IPS DF 4.7 (cell line): ENCODE data around the gene IFI44.

Source experiments
- DNase-seq: peaks from one replicate; pipeline ENCODE4 v3.0.0-alpha.2; 2013; ENCODE audit warnings: low spot score; ENCODE audit errors: extremely low read depth

The IFI44 gene

DNA sequence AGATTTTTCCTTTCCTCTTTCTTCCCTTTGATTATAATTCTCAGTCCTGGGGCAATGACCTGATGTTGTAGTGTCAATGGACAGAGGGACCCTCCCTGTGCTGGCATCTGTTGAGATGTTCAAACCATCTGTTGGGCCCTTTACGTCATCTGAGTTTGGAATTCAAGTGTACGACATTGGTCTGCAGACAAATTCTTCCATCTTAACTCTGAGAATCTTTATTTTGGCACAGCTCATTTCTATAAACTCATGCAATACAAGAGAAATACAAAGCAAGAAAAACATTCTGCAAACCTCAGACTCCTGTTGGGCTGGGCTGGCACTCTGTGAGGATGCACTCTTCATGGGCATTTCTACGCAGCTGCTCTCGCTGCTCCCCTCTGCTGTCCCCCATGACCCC, 54.2 kb downstream of the IFI44 start:
- DNase-seq, result no peak

DNA sequence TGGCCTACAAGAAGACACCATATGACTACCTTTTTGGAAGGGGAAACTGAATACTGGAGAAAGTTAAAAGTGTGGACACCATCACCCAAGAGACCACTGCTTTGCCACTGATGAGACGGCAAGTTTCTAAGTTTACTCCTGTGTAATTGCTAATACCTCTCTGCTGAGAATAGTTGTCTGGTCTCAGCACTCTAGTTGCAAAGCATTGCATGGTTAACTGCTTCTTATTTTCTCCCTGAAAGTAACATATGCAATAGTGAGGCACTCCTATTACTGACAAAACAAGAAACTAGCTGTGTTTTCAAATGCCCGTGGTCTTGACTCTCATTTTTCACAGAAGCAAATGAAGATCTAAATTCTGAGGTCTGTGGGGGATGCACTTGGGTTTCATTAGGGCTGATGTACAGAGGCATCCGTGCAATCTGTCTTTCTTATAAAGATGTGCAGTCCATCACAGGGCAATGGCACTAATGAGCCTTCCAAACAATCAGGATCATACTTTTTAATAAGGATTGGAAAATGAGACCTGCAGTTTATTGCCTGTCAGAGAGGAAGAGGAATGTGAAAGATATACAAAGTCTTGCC, 62.9 kb downstream of the IFI44 start:
- no peak for DNase-seq

DNA sequence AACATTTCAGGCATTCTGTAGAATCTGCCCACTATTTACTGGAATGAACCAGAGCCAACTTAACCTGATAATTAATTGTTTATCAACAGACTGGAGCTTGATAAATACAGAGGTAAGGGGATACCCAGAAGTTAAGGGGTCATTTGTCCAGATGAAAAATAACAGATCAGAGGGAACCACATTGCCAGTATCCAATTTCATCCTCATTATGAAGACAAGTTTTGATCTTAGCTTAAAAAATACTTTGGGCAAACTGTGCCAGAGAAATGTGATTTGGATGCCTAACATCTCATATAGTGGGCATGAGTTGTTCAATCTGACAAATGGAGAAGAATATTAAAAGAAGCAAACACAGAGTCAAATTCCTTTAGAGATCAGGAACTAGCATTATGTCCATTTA, 63.7 kb downstream of the IFI44 start:
- DNase-seq, result no peak
